ENCODE data around the gene RAD50. TPM values are rescaled to one million over a fixed set of nuclear protein-coding genes. Genes with fewer than 3 reads are reported as not detected.
A peak's percentile ranks its signal among the peaks of the same experiment; 100 is the strongest.

RAD50 gene
- total RNA-seq, 1 experiment from 2014 or later, result 24.5 TPM

DNA sequence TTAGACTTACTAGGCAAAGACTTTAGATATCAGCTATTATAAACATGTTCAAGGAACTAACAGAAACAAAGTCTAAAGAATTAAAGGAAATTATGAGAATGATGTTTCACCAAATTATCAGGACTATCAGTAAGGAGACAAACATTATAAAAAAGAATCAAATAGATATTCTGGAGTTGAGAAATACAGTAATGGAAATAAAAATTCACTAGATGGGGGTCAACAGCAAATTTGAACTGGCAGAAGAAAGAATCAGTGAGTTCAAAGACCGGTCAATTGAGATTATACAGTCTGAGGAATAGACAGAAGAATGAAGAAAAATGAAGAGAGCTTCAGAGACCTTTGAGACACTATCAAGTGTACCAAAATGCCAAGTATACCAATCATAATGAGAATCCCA is 91.6 kb downstream of the RAD50 start:
- DNase-seq (ENCODE audit: low read depth, low spot score), result no peak
- in situ Hi-C loops (cut with HindIII; ENCODE audit: low pct_unique_long_range_greater_than_20kb, low sequenced_read_pairs), result no loop called here

DNA sequence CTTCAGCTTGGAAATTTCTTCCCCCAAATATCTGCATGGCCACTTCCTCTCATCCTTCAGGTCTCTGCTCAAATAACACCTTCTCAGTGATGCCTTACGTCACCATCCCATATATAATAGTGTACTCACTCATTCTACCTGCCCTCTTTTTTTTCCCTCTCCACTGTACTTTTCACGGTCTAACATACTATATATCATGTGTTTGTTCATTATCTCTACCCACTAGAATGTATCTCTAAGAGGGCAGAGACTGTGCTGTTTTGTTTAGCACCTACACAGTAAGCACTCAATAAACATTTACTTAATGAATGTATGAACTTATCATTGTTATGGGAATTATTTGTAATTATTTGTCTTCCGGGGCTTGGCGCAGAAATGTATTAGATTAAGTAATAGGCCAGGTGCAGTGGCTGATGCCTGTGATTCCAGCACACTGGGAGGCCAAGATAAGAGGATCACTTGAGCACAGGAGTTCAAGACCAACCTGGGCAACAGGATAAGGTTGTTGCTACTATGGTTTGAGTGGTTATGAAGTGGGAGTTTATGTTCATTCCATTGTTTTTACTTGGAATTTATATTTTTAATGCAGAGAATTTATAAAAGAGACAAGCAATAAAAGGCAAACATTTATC is 95.2 kb downstream of the RAD50 start:
- in situ Hi-C loops (cut with HindIII; ENCODE audit: low pct_unique_long_range_greater_than_20kb, low sequenced_read_pairs), result no loop called here
- no peak for DNase-seq (ENCODE audit: low read depth, low spot score)

DNA sequence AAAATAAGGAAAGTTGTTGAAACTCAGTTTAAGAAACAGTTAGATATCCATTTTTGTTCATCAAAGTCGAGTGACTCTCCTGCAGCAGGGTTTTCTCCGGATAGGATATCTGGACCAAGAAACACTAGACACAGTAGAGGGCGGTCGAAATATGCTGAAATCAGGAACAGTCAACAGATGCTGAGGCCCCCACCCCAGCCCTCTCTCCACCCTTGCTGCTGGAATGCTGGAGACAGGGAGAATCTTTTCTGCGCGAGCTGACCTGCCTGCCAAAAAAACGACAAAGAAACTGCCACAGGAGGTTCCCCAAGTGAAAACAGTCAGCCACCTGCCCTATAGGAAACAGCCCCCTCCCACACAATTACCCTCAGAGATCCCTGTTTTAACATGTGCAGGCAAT is 96.9 kb downstream of the RAD50 start:
- in situ Hi-C loops (cut with HindIII; ENCODE audit: low pct_unique_long_range_greater_than_20kb, low sequenced_read_pairs), result no loop called here
- DNase-seq (ENCODE audit: low read depth, low spot score), result no peak

DNA sequence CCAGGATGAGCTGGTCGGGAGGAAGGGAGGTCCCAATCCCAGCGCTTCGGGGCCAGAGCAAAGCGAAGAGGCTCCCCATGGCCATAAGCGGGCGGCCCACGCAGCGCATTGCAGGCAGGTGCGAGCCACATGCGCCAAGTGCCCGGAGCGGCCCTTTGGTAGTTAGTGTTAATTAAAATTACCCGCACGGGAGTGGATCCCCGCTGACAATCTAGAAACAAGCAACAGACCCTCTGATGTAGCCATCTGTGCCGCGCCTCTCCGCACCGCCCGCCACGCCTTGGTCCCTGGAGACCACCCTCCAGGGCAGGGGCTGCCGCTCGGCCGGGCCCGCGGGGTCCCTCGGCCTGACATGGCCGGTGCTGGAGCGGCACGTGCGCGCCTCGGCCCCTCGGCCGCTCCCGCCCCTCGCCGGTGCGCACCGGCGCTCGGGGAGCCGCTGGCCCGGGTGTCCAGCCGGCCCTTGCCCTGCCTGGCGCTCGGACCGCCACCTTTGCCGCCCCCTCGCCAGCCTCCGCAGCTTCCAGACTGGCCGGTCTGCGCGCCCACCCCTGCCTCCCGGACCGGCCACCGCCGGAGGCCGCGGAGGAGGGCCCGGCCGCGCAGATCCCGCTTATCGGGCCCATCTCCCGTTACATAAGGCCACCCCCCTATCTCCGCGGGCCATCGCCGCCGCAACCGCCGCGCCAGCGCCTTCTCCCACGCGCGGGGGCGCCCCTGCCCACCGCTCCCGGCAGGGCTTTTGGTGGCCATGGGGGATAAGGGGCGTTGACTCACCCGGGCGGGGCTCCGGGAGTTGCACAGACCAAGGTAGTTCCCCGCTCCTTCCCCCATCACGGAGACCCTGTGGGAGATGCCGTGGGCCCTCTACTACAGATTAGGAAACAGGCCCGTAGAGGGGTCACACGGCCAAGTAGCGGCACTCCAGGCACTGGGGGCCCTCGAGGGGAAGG is 99.3 kb downstream of the RAD50 start:
- in situ Hi-C loops (cut with HindIII; ENCODE audit: low pct_unique_long_range_greater_than_20kb, low sequenced_read_pairs), result no loop called here
- DNase-seq (ENCODE audit: low read depth, low spot score), result no peak

DNA sequence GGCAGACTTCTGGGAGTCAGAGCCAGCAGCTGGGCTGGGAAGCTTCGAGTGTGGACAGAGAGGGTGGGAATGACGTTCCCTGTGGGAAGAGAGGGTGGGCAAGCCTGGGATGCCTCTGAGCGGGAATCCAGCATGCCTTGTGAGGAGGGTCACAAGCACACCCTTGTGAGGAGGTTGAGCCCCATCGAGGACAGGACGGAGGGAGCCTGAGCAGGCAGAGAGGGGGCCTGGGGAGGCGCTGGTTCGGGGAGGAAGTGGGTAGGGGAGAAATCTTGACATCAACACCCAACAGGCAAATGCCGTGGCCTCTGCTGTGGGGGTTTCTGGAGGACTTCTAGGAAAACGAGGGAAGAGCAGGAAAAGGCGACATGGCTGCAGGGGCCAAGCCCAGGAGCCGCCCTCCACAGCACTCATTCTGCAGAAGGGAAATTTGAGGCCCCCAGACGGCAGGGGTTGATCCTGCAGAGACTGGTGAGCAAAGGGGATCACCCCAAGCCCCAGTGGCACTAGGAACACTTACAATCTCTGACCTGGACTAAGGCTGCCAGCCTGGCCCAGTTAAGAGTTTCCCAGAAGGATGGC is 100.1 kb downstream of the RAD50 start:
- in situ Hi-C loops (cut with HindIII; ENCODE audit: low pct_unique_long_range_greater_than_20kb, low sequenced_read_pairs), result no loop called here
- no peak for DNase-seq (ENCODE audit: low read depth, low spot score)

DNA sequence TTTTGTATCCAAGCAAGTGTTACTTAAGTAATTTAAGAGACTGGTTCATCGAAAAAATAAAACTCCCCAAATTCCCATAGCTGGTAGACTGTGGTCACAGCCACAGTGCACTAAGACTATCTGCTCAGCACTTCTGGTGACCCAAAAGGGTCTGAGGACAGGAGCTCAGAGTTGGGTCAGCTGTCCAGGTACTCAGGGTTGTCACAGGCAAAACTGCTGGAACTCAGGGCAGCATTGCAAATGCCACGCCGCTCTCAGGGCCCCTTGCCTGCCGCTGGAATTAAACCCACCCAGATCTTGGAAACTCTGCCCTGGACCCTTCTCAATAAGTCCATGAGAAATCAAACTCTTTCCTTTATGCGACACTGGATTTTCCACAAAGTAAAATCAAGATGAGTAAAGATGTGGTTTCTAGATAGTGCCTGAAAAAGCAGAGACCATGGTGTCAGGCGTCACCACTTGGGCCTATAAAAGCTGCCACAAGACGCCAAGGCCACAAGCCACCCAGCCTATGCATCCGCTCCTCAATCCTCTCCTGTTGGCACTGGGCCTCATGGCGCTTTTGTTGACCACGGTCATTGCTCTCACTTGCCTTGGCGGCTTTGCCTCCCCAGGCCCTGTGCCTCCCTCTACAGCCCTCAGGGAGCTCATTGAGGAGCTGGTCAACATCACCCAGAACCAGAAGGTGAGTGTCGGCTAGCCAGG is 101.1 kb downstream of the RAD50 start, which contains the start of gene IL13:
IL13 (plus strand) TSS at position 498 of the 705 bp plus-strand sequence; CDS start at position 512, 14 bp downstream.
- no peak for DNase-seq (ENCODE audit: low read depth, low spot score)
- in situ Hi-C loops (cut with HindIII; ENCODE audit: low pct_unique_long_range_greater_than_20kb, low sequenced_read_pairs), result no loop called here

DNA sequence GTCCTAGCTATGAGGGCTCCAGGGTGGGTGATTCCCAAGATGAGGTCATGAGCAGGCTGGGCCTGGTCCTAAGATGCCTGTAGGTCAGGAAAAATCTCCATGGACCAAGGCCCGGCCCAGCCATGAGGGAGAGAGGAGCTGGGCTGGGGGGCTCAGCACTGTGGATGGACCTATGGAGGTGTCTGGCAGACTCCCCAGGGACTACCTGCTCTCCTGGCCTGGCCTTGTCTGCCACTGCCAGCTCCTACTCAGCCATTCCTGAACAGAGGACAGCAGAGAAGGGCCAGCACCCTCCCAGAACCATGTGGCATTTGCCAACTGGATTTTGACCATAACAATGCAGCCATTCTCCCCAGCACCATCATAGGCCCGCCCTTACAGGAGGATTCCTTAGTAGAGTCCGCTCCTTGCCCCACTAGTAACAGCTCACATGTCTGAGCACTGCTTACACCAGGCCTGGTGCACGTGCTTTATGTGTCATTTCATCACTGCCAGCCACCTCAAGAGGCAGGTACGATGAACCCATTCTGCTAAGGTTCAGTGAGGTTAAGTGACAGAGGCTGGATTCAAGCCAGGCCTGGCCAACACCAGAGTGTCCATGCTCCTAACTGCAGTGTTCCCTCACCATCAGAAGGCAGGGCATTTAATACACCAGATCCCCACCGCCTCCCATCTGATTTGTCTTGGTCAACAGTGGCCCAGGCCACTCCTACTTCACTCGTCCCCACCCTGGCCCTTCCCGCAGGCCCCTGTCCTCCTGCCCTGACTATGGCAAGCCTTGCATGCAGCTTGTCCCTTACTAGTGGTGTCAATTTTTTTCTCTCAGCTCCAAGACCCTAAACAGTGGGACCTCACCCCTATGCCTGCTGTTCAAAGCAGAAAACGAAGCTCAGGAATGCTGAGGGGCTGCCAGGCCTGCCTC is 101.9 kb downstream of the RAD50 start:
- in situ Hi-C loops (cut with HindIII; ENCODE audit: low pct_unique_long_range_greater_than_20kb, low sequenced_read_pairs), result no loop called here

DNA sequence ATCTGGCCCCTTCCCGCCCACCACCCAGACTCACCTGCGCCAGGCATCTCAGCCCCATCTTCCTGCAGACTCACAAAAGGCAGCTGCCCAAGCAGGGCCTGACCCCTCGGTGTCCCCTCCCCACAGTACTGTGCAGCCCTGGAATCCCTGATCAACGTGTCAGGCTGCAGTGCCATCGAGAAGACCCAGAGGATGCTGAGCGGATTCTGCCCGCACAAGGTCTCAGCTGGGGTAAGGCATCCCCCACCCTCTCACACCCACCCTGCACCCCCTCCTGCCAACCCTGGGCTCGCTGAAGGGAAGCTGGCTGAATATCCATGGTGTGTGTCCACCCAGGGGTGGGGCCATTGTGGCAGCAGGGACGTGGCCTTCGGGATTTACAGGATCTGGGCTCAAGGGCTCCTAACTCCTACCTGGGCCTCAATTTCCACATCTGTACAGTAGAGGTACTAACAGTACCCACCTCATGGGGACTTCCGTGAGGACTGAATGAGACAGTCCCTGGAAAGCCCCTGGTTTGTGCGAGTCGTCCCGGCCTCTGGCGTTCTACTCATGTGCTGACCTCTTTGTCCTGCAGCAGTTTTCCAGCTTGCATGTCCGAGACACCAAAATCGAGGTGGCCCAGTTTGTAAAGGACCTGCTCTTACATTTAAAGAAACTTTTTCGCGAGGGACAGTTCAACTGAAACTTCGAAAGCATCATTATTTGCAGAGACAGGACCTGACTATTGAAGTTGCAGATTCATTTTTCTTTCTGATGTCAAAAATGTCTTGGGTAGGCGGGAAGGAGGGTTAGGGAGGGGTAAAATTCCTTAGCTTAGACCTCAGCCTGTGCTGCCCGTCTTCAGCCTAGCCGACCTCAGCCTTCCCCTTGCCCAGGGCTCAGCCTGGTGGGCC is 103.1 kb downstream of the RAD50 start:
- no peak for DNase-seq (ENCODE audit: low read depth, low spot score)
- in situ Hi-C loops (cut with HindIII; ENCODE audit: low pct_unique_long_range_greater_than_20kb, low sequenced_read_pairs), result no loop called here

More for the DNA sequence above, 101.9 kb downstream of the RAD50 start:
- no peak for DNase-seq (ENCODE audit: low read depth, low spot score)

DNA sequence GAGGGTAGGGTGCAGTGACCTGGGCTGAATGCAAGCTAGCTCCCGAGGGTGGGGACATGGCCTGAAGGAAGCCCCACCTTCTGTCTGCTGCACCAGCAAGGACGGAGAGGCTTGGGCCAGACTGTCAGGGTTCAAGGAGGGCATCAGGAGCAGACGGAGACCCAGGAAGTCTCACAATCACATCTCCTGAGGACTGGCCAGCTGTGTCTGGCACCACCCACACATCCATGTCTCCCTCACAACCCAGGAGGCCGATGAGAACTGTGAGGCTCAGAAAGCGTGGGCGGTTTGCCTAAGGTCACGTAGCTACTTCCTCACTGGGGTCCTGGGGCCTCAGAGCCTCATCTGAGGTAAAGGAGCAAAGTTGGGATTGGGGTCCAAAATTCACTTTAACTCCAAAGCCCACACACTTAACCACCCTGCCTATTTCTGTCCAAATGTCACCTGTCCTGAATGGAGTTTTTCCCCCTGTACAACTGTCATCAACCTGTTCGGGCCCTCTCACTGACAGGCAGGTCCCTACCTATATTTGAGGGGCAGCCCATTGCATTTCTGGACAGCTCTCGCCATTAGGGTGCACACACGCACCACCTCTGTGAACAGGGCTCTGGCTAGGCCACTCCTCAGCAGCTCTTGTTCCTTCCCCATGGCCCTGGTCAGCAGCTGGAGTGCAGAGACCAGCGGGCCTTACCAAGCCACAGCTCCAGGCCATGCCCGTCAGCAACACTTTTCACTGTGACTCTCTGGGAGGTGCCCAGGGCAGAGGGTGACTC is 104.6 kb downstream of the RAD50 start:
- no peak for DNase-seq (ENCODE audit: low read depth, low spot score)
- in situ Hi-C loops (cut with HindIII; ENCODE audit: low pct_unique_long_range_greater_than_20kb, low sequenced_read_pairs), result no loop called here

DNA sequence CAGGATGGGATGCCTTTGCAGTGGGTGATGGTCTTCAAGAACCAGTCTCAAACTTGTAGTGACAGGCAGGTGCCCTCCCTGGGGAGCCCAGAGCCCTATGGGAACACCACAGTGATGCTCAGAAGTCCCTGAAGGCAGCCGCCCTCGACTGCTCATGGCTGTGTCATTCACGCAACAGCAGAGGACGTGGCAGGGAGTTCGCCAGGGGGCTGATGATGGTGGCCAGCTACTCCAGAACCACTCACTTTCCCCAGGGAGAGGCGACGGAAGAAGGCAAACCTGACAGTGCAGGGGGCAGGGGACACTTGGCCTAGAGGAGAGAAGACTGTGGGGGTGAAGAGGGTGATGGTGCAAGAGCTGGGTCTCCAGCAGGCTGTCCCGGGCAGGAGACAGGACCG is 105.2 kb downstream of the RAD50 start:
- in situ Hi-C loops (cut with HindIII; ENCODE audit: low pct_unique_long_range_greater_than_20kb, low sequenced_read_pairs), result no loop called here
- no peak for DNase-seq (ENCODE audit: low read depth, low spot score)

DNA sequence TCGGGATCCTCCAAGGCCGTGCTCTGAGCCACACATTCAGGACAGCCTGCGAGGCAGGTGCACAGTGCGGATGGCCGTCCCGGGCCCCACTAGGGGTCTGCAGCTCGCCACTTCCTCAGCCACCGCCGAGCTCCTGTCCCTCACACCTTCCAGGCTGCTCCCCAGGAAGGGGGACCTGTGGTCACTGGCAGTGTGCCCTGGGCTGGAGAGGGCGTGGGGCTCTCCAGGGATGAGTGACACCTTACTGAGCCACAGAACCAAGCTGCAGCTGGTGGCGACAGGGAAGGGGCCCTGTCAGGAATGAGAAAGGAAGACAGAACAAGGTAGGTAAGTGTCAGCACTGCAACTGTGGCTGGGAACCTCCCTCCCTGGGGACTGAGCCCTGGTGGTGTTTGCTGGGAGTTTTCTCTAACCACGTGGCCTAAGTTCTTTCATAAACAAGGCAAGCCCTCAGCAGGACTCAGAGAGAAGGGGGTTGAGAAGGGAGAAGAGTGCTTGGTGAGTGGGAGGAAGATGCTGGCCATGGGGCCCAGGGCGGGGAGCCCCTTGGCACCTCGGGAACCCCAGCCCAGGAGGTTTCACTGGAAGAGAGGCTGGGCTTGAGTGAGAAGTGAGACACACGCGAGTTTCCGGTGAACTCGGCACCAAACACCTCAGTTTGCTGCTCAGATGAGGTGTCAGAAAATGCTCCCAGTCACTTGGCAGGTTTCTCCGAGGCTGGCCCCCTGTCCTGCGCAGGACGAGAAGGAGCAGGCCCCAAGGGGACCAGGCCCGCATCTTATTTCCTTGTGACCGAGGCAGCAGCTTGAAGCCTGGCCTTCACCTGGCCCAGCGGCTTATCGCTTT is 106.4 kb downstream of the RAD50 start:
- in situ Hi-C loops (cut with HindIII; ENCODE audit: low pct_unique_long_range_greater_than_20kb, low sequenced_read_pairs), result no loop called here
- DNase-seq (ENCODE audit: low read depth, low spot score), result peak; percentile 49

DNA sequence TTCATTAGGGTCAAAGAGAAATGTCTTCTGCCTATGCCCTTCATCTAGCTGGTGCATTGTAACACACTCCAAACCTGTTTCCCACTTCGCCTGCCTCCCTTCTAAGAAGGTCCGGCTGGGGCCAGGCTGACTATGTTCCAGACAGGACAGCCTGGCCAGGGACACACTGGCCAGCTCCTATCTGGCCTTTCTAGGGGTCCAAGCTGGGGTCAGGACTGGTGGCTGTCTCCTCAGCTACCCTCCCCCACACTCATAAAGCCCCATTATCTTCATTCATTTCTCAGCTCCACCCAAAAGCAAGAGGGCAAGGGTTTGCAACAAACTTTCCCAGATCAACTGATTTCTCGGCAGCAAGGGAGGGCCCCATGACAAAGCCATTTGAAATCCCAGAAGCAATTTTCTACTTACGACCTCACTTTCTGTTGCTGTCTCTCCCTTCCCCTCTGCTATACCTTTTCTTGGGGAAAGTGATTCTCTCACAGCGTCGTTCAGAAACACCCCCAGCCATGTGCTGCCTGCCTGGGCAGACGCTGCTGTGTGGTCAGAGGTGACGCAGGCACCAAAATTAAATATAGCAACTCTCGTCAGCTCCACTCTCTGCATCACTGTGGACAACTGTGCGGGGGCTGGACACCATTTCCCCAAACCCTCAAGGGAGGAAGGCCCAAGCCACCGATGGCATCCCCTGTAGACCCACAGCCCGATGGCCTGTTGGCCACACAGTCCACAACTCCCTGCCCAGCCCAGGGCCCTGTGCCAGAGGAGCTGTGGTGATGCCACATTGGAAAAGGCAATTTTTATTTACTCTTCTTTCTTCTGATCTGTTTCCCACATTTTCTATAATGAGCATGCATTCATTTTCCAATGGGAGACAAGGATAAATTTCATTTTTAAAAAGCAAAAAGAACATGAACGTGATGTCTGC is 107.3 kb downstream of the RAD50 start:
- DNase-seq (ENCODE audit: low read depth, low spot score), result no peak
- in situ Hi-C loops (cut with HindIII; ENCODE audit: low pct_unique_long_range_greater_than_20kb, low sequenced_read_pairs), result no loop called here

DNA sequence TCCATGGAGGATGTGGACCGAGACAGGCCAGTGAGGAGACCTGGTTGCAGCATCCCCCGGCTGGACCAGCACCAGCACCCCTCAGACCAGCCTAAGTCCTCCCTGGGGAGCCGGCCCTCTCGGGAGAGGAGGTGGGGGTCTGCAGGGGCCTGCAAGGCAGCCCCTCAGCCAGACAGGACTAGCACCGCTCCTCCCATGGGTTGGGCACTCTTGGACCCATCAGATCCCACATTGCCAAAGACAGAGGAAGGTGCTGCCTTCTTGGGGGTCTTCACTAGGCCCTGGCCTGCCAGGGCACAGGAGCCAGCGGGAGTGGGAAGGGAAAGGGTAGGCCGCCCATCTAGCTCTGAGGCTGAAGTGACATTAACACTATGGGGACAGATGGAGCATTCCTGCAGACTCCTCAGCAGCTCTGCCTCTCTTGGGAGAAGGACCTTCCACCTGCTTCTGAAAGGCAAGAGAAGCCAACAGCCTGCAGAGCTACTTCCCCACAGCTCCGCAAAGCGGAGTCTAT is 108.0 kb downstream of the RAD50 start:
- in situ Hi-C loops (cut with HindIII; ENCODE audit: low pct_unique_long_range_greater_than_20kb, low sequenced_read_pairs), result no loop called here
- no peak for DNase-seq (ENCODE audit: low read depth, low spot score)
